ENCODE measurements around the gene INHBA.

INHBA gene

GRCh38 chr7:41688906-41689305, 14.0 kb downstream of the INHBA start:
- Histone ChIP-seq H3K9me3 (replicated peaks in 1 of 2; ENCODE audit: control insufficient read depth in 2 of 2, insufficient read depth in 1 of 2, low read depth in 1 of 2, low read length in 2 of 2) (no peaks in the 10 kb centered on the region), H2BK5ac (ENCODE audit: low read length) (no peak overlapping the region), H2BK120ac (ENCODE audit: low read depth, low read length) (no peak overlapping the region), H3K4me3 (ENCODE audit: low read length in 2 of 2) (no peak overlapping the region), H3K4me1 (ENCODE audit: control insufficient read depth in 2 of 2, insufficient read depth in 1 of 2, low read depth in 1 of 2, low read length in 2 of 2) (peaks cover 0 to 1% of the 10 kb centered on the region in 2 donors), H3K27me3 (ENCODE audit: control insufficient read depth in 3 of 3, insufficient read depth in 3 of 3, low read depth in 1 of 3, low read length in 3 of 3) (no peaks in the 10 kb centered on the region), H2BK12ac (ENCODE audit: low read length) (no peak overlapping the region), H3K27ac (replicated peaks; ENCODE audit: low read length) (no peak overlapping the region), H2BK15ac (ENCODE audit: low read length) (no peak overlapping the region), H3K18ac (ENCODE audit: low read length) (no peak overlapping the region), H3K23ac (ENCODE audit: low read depth, low read length, poor library complexity) (no peak overlapping the region), H4K91ac (ENCODE audit: low read depth, low read length, poor library complexity) (no peak overlapping the region), H3K9ac (ENCODE audit: low read depth, low read length, poor library complexity) (no peak overlapping the region), H2AFZ (ENCODE audit: low read length) (no peak overlapping the region), H3K4ac (ENCODE audit: low read length) (no peak overlapping the region), H2AK5ac (ENCODE audit: low read depth, low read length) (no peak overlapping the region), H3K79me1 (ENCODE audit: low read depth, low read length) (no peaks in the 10 kb centered on the region), H4K8ac (ENCODE audit: low read depth, low read length) (no peak overlapping the region), H3K4me2 (ENCODE audit: insufficient read depth, low read length, poor library complexity, severe bottlenecking) (no peak overlapping the region), H3K36me3 (replicated peaks in 1 of 2; ENCODE audit: control insufficient read depth in 2 of 2, insufficient read depth in 2 of 2, low read length in 2 of 2) (no peaks in the 10 kb centered on the region), H3K14ac (ENCODE audit: low read length) (no peak overlapping the region)
- WGBS, 2 donors (ENCODE audit: extremely low coverage in 2 of 2, insufficient read length in 2 of 2, insufficient replicate concordance in 1 of 2): no CpG with 5 or more reads among the region's 2 CpGs
- DNase-seq (ENCODE audit: low spot score): no peak

- Histone ChIP-seq H3K27ac (replicated peaks; ENCODE audit: low read length) (no peak overlapping the region), H3K9me3 (replicated peaks in 1 of 2; ENCODE audit: control insufficient read depth in 2 of 2, insufficient read depth in 1 of 2, low read depth in 1 of 2, low read length in 2 of 2) (no peaks in the 10 kb centered on the region), H3K4me1 (ENCODE audit: control insufficient read depth in 2 of 2, insufficient read depth in 1 of 2, low read depth in 1 of 2, low read length in 2 of 2) (peaks cover 0 to 1% of the 10 kb centered on the region in 2 donors), H4K91ac (ENCODE audit: low read depth, low read length, poor library complexity) (no peak overlapping the region), H3K4ac (ENCODE audit: low read length) (no peak overlapping the region), H3K14ac (ENCODE audit: low read length) (no peak overlapping the region), H3K23ac (ENCODE audit: low read depth, low read length, poor library complexity) (no peak overlapping the region), H3K27me3 (ENCODE audit: control insufficient read depth in 3 of 3, insufficient read depth in 3 of 3, low read depth in 1 of 3, low read length in 3 of 3) (no peaks in the 10 kb centered on the region), H4K8ac (ENCODE audit: low read depth, low read length) (no peak overlapping the region), H3K36me3 (replicated peaks in 1 of 2; ENCODE audit: control insufficient read depth in 2 of 2, insufficient read depth in 2 of 2, low read length in 2 of 2) (no peaks in the 10 kb centered on the region), H3K18ac (ENCODE audit: low read length) (no peak overlapping the region), H2BK12ac (ENCODE audit: low read length) (no peak overlapping the region), H3K4me3 (ENCODE audit: low read length in 2 of 2) (no peak overlapping the region), H3K9ac (ENCODE audit: low read depth, low read length, poor library complexity) (no peak overlapping the region), H2AFZ (ENCODE audit: low read length) (no peak overlapping the region), H2AK5ac (ENCODE audit: low read depth, low read length) (no peak overlapping the region), H2BK15ac (ENCODE audit: low read length) (no peak overlapping the region), H2BK5ac (ENCODE audit: low read length) (no peak overlapping the region), H3K79me1 (ENCODE audit: low read depth, low read length) (no peaks in the 10 kb centered on the region), H2BK120ac (ENCODE audit: low read depth, low read length) (no peak overlapping the region), H3K4me2 (ENCODE audit: insufficient read depth, low read length, poor library complexity, severe bottlenecking) (no peak overlapping the region)
- WGBS, 2 donors (ENCODE audit: extremely low coverage in 2 of 2, insufficient read length in 2 of 2, insufficient replicate concordance in 1 of 2): no CpG with 5 or more reads among the region's 2 CpGs
- no peak for DNase-seq (ENCODE audit: low spot score)
Measured at GRCh38 chr7:41688012-41688625, 14.8 kb downstream of the INHBA start.

- Histone ChIP-seq H3K23ac (ENCODE audit: low read depth, low read length, poor library complexity) (no peak overlapping the region), H3K14ac (ENCODE audit: low read length) (no peak overlapping the region), H2BK12ac (ENCODE audit: low read length) (no peak overlapping the region), H3K27me3 (ENCODE audit: control insufficient read depth in 3 of 3, insufficient read depth in 3 of 3, low read depth in 1 of 3, low read length in 3 of 3) (no peaks in the 10 kb centered on the region), H2BK5ac (ENCODE audit: low read length) (no peak overlapping the region), H2AFZ (ENCODE audit: low read length) (no peak overlapping the region), H3K9me3 (replicated peaks in 1 of 2; ENCODE audit: control insufficient read depth in 2 of 2, insufficient read depth in 1 of 2, low read depth in 1 of 2, low read length in 2 of 2) (no peaks in the 10 kb centered on the region), H3K79me1 (ENCODE audit: low read depth, low read length) (no peaks in the 10 kb centered on the region), H3K18ac (ENCODE audit: low read length) (no peak overlapping the region), H4K8ac (ENCODE audit: low read depth, low read length) (no peak overlapping the region), H3K4me3 (ENCODE audit: low read length in 2 of 2) (no peak overlapping the region), H3K4me2 (ENCODE audit: insufficient read depth, low read length, poor library complexity, severe bottlenecking) (no peak overlapping the region), H3K27ac (replicated peaks; ENCODE audit: low read length) (no peak overlapping the region), H3K4me1 (ENCODE audit: control insufficient read depth in 2 of 2, insufficient read depth in 1 of 2, low read depth in 1 of 2, low read length in 2 of 2) (peaks cover 0 to 1% of the 10 kb centered on the region in 2 donors), H3K9ac (ENCODE audit: low read depth, low read length, poor library complexity) (no peak overlapping the region), H3K4ac (ENCODE audit: low read length) (no peak overlapping the region), H3K36me3 (replicated peaks in 1 of 2; ENCODE audit: control insufficient read depth in 2 of 2, insufficient read depth in 2 of 2, low read length in 2 of 2) (no peaks in the 10 kb centered on the region), H2AK5ac (ENCODE audit: low read depth, low read length) (no peak overlapping the region), H2BK15ac (ENCODE audit: low read length) (no peak overlapping the region), H4K91ac (ENCODE audit: low read depth, low read length, poor library complexity) (no peak overlapping the region), H2BK120ac (ENCODE audit: low read depth, low read length) (no peak overlapping the region)
- no peak for DNase-seq (ENCODE audit: low spot score)
- WGBS, 2 donors (ENCODE audit: extremely low coverage in 2 of 2, insufficient read length in 2 of 2, insufficient replicate concordance in 1 of 2): no CpG with 5 or more reads among the region's 1 CpG
Measured at GRCh38 chr7:41685684-41686083, 17.2 kb downstream of the INHBA start.

GRCh38 chr7:41682422-41682821, 20.5 kb downstream of the INHBA start:
- Histone ChIP-seq H2BK15ac (ENCODE audit: low read length) (no peak overlapping the region), H3K9ac (ENCODE audit: low read depth, low read length, poor library complexity) (no peak overlapping the region), H4K8ac (ENCODE audit: low read depth, low read length) (no peak overlapping the region), H4K91ac (ENCODE audit: low read depth, low read length, poor library complexity) (no peak overlapping the region), H2BK5ac (ENCODE audit: low read length) (no peak overlapping the region), H3K27me3 (ENCODE audit: control insufficient read depth in 3 of 3, insufficient read depth in 3 of 3, low read depth in 1 of 3, low read length in 3 of 3) (no peaks in the 10 kb centered on the region), H3K4me1 (ENCODE audit: control insufficient read depth in 2 of 2, insufficient read depth in 1 of 2, low read depth in 1 of 2, low read length in 2 of 2) (peaks cover 0 to 1% of the 10 kb centered on the region in 2 donors), H2AK5ac (ENCODE audit: low read depth, low read length) (no peak overlapping the region), H3K18ac (ENCODE audit: low read length) (no peak overlapping the region), H3K27ac (replicated peaks; ENCODE audit: low read length) (no peak overlapping the region), H3K4me3 (ENCODE audit: low read length in 2 of 2) (no peak overlapping the region), H3K36me3 (replicated peaks in 1 of 2; ENCODE audit: control insufficient read depth in 2 of 2, insufficient read depth in 2 of 2, low read length in 2 of 2) (no peaks in the 10 kb centered on the region), H2BK12ac (ENCODE audit: low read length) (no peak overlapping the region), H3K23ac (ENCODE audit: low read depth, low read length, poor library complexity) (no peak overlapping the region), H3K79me1 (ENCODE audit: low read depth, low read length) (no peaks in the 10 kb centered on the region), H3K4ac (ENCODE audit: low read length) (no peak overlapping the region), H3K14ac (ENCODE audit: low read length) (no peak overlapping the region), H2AFZ (ENCODE audit: low read length) (no peak overlapping the region), H3K9me3 (replicated peaks in 1 of 2; ENCODE audit: control insufficient read depth in 2 of 2, insufficient read depth in 1 of 2, low read depth in 1 of 2, low read length in 2 of 2) (no peaks in the 10 kb centered on the region), H3K4me2 (ENCODE audit: insufficient read depth, low read length, poor library complexity, severe bottlenecking) (no peak overlapping the region), H2BK120ac (ENCODE audit: low read depth, low read length) (no peak overlapping the region)
- DNase-seq (ENCODE audit: low spot score): no peak

Data from neuronal stem cell (in vitro differentiated cells).